Omental fat pad (tissue), 4 donors: Measurements from ENCODE around the gene ALPK3. TPM values are rescaled to one million over a fixed set of nuclear protein-coding genes. Genes with fewer than 3 reads are reported as not detected.

Source experiments
- ATAC-seq: fragments of 150-250 bp; one replicate; pipeline ENCODE4 v1.9.1; 2016; ENCODE audit warnings: mild to moderate bottlenecking, moderate library complexity; ENCODE audit not compliant: low FRiP score
- DNase-seq: peaks from one replicate; pipeline ENCODE4 v3.0.0-alpha.2; 2019; ENCODE audit warnings: low spot score
- total RNA-seq, 4 donors: library from RNA; depleted of rRNA; stranded (reverse); fragments of >200 nt; gene quantifications; one replicate each; pipeline ENCODE4 v1.1.0, GENCODE V29; 2016
- TF ChIP-seq, protein P1 (sequence below), 3 donors: fragments of 450-650 bp; IDR thresholded peaks; one replicate each; pipeline ENCODE4 v1.5.1; 2016 to 2017; ENCODE audit warnings: antibody characterized with exemption in 3 of 3, mild to moderate bottlenecking in 3 of 3, moderate library complexity in 2 of 3

The ALPK3 gene
- total RNA-seq, 4 donors from 2014 or later, result 3.1 to 7.7 (median 3.8) TPM

- DNase-seq, result no peak
- no peak for ATAC-seq
- TF ChIP-seq, protein P1, sequence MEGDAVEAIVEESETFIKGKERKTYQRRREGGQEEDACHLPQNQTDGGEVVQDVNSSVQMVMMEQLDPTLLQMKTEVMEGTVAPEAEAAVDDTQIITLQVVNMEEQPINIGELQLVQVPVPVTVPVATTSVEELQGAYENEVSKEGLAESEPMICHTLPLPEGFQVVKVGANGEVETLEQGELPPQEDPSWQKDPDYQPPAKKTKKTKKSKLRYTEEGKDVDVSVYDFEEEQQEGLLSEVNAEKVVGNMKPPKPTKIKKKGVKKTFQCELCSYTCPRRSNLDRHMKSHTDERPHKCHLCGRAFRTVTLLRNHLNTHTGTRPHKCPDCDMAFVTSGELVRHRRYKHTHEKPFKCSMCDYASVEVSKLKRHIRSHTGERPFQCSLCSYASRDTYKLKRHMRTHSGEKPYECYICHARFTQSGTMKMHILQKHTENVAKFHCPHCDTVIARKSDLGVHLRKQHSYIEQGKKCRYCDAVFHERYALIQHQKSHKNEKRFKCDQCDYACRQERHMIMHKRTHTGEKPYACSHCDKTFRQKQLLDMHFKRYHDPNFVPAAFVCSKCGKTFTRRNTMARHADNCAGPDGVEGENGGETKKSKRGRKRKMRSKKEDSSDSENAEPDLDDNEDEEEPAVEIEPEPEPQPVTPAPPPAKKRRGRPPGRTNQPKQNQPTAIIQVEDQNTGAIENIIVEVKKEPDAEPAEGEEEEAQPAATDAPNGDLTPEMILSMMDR (IDR thresholded peaks at IDR 0.05), result no peak
Observed at GRCh38 chr15:84828086-84828908, 11.1 kb downstream of the ALPK3 start.

GRCh38 chr15:84829428-84829827, 12.3 kb downstream of the ALPK3 start:
- no peak for DNase-seq
- TF ChIP-seq, protein P1 (IDR thresholded peaks at IDR 0.05), result no peak
- no peak for ATAC-seq

DNA sequence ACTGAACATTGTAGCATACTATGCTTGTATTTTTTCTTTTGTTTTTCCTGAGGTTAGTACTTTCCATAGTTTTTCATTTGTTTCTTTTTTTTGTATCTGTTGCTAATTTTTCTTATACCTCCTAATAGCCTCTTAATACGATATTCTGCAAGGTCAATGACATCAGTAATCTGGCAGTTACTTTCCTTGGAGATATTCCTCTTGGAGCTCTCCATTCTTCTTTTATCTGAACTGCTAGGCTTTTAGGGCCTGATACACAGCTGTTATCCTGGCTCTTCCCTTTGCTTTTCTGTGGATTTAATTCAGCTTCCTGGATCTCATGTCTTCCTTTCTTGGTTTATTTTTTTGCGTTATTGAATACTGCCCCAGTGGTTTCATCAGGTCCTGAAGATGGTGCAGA, 12.9 kb downstream of the ALPK3 start:
- no peak for ATAC-seq
- DNase-seq, result no peak
- TF ChIP-seq, protein P1 (IDR thresholded peaks at IDR 0.05), result no peak

- ATAC-seq, result no peak
- TF ChIP-seq, protein P1 (IDR thresholded peaks at IDR 0.05), result no peak
- DNase-seq, result no peak
Observed at GRCh38 chr15:84831028-84831427, 13.9 kb downstream of the ALPK3 start.

DNA sequence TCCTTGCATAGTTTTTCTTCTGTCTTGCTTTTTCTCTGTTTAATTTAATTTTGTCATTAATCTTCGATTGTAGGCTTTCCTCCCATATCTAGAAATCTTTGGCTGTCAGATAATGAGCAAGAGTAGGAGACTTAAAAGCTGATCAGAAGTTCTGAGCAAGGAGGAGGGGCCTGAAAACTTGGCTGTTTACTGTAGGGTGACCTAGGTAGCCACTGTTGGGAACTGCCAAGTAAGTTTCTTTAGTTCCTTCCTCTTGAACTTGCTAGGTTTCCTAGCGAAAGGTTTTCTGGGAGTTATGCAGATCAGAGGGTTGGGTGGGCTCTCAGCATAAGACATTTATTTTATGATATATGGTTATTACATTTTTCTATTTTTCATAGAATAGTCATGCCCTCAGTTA, 14.5 kb downstream of the ALPK3 start:
- ATAC-seq (no peak), DNase-seq (no peak)
- TF ChIP-seq, protein P1 (IDR thresholded peaks at IDR 0.05), result no peak

DNA sequence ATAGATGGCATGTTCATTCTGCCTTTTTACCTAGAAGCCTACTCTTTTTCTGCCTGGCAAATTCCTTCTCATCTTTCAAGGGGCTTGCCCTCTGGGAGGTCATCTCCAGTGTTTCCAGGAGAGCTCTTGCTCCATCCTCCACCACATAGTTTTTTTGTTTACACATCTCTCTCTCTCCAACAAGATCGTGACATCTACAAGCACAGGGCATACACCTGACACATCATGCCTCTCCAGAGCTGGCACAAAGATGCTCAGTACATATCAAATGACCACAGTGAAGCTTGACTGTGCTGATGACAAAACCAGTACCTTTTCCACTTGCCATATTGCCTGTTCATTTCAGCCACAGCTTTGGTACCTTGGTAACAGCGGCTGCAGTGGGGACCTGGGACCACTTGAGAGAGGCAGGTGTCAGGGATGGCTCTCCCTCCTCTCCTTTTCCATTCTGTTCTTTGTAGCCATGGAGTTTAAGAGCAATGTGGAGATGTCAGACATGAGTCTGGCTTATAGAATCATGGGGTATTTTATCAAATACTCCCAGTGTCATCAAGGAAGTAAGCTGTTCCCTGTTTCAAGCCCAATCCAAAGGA, 15.4 kb downstream of the ALPK3 start:
- ATAC-seq (no peak), DNase-seq (no peak)
- TF ChIP-seq, protein P1 (IDR thresholded peaks at IDR 0.05), result no peak
